Measurements from ENCODE around the gene MYO10.
A peak's percentile ranks its signal among the peaks of the same experiment; 100 is the strongest.

The MYO10 gene

GRCh38 chr5:16704945-16705344, 231.1 kb downstream of the MYO10 start:
- DNase-seq: no peak

GRCh38 chr5:16702964-16703363, 233.1 kb downstream of the MYO10 start:
- no peak for DNase-seq

GRCh38 chr5:16701134-16702099, 234.7 kb downstream of the MYO10 start:
- DNase-seq: no peak

GRCh38 chr5:16700081-16700480, 236.0 kb downstream of the MYO10 start:
- no peak for DNase-seq

- no peak for DNase-seq
These were observed 240.3 kb downstream of the MYO10 start for GRCh38 chr5:16695779-16696178.

GRCh38 chr5:16693879-16694278, 242.2 kb downstream of the MYO10 start:
- no peak for DNase-seq

- no peak for DNase-seq
These were observed 244.4 kb downstream of the MYO10 start for GRCh38 chr5:16691731-16692130.

- DNase-seq: no peak
These were observed 245.7 kb downstream of the MYO10 start for GRCh38 chr5:16690243-16690852.

GRCh38 chr5:16687898-16688297, 248.2 kb downstream of the MYO10 start:
- DNase-seq: no peak

- no peak for DNase-seq
These were observed 251.0 kb downstream of the MYO10 start for GRCh38 chr5:16685069-16685468.

GRCh38 chr5:16681876-16682275, 254.2 kb downstream of the MYO10 start:
- no peak for DNase-seq

GRCh38 chr5:16679863-16680262, 256.2 kb downstream of the MYO10 start:
- DNase-seq: no peak

- no peak for DNase-seq
These were observed 256.9 kb downstream of the MYO10 start for GRCh38 chr5:16679190-16679589.

- DNase-seq: no peak
These were observed 260.3 kb downstream of the MYO10 start for GRCh38 chr5:16675806-16676205.

- DNase-seq: no peak
These were observed 261.3 kb downstream of the MYO10 start for GRCh38 chr5:16674750-16675149.

GRCh38 chr5:16673241-16674201, 262.6 kb downstream of the MYO10 start:
- peak; percentile 52 for DNase-seq

GRCh38 chr5:16671208-16671607, 264.9 kb downstream of the MYO10 start:
- DNase-seq: no peak

GRCh38 chr5:16669776-16670175, 266.3 kb downstream of the MYO10 start:
- DNase-seq: no peak

GRCh38 chr5:16668631-16669030, 267.5 kb downstream of the MYO10 start:
- DNase-seq: no peak

GRCh38 chr5:16668194-16668593, 267.9 kb downstream of the MYO10 start:
- no peak for DNase-seq

GRCh38 chr5:16666883-16667398, 269.1 kb downstream of the MYO10 start:
- peak; percentile 54 for DNase-seq

GRCh38 chr5:16666130-16666882, 269.8 kb downstream of the MYO10 start:
- no peak for DNase-seq

Data from activated T-cell treated with anti-CD3 and anti-CD28 coated beads, Interleukin-2, amount 50 U/mL, for 1 hour (primary cell).